ENCODE measurements around the gene IGFALS. TPM values are rescaled to one million over a fixed set of nuclear protein-coding genes. Genes with fewer than 3 reads are reported as not detected.

Gene IGFALS
- total RNA-seq, 3 donors from 2014 or later = 0.18 TPM; not detected in 2

DNA sequence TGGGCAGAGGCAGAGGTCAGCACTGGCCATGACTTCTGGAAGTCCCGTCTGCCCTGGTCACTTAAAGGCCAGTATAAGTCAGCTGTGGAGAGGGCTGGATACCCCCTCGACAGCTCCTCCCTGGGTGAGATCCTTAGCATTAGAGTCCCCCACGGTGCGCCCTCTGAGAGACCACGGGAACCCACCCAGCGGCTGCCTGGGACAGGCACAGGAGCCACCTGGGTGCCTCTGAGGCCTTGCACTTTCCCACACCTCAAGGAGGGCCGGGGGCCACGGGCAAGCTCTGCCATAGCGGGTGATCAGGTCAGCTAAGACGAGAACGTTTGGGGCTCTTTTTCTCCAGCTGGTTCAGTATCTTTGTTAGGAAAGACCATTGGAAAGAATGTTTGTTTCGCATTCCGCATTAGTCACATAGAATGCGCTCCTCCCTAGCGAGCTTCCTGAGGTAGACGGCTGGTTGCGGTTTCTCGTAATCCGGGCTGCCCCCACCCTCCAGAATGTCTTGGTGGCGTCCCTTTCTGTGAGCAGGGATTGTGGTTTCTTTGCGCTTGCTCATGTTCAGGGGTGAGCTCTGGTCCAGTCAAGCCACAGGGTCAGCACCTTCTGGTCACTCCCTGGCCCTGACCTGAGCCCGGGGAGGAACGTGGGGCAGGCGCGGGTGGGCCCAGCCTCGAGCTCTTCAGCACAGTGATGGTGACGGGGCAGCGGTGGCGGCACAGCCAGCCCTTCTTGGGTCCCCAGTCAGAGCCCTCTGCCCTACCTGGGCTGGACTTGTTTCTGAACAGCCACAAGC, 47.4 kb downstream of the IGFALS start:
- ATAC-seq = no peak
- Mint-ChIP-seq H3K36me3 (ENCODE audit: insufficient read depth) (peaks cover 9% of the 10 kb centered on the region), H3K4me1 (ENCODE audit: low read depth) (no peaks in the 10 kb centered on the region), H3K27me3 (ENCODE audit: low read depth) (no peaks in the 10 kb centered on the region), H3K9me3 (no peaks in the 10 kb centered on the region), H3K4me3 (no peak overlapping the region)
- DNase-seq = no peak

DNA sequence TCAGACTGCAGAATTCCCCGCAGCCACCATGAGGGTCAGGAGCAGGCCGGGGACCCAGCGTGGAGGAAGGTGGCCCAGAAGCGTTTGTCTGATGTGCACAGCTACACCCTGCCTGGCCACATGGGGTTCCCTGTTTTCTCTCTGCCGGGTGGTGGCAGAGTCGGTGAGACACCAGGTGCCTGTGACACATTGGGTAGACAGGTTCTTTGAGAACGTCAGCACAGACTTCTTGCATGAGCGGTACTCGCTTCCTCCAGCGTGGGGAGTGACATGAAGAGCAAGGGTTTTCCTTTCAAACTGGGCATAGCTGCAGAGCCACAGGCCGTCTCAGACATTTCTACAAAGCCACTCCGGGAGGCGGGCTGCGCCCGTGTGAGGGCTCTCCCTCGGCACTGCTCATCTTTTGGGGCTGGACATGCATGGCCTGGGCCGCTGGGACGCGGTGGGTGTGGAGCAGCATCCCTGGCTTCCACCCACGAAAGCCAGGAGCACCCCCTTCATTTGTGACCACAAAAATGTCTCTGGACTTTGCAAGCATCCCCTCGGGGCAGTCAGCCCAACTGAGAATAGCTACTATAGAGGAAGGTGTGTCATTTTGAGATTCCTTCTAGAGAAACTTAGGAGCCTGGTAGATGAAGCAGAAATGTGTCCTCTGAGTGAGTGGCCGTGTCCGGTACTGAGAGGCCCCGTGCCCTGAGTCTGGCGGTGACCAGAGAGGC, 48.2 kb downstream of the IGFALS start:
- H3K4me1 Mint-ChIP-seq (ENCODE audit: low read depth) = no peaks in the 10 kb centered on the region
- H3K4me3 Mint-ChIP-seq = no peak overlapping the region
- H3K9me3 Mint-ChIP-seq = no peaks in the 10 kb centered on the region
- H3K36me3 Mint-ChIP-seq (ENCODE audit: insufficient read depth) = peaks cover 9% of the 10 kb centered on the region
- no peak for ATAC-seq
- no peaks in the 10 kb centered on the region for H3K27me3 Mint-ChIP-seq (ENCODE audit: low read depth)
- no peak for DNase-seq

DNA sequence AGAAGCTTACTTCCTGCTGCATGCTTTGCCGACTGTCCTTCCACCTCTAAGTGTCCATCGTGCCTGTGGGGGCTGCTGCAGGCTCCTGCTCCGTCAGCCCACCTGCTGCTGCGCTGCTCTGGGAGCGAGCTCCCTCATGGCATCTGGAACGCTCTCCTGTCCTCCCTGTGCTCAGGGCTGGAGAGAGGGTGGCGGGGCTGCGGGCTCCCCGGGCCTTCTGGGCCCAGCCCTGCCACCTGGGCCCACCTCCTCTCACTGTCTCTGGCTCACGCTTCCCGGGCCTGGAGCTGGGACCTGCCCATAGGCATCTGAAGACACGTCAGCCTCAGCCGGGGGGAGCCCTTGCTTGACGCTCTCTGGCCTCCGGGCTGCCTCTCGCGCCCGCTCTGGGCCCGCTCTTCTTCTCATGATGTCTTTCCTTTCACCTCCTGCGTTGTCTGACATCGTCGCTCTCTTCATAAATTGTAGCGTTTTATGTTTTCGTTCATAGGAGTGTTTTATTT, 49.1 kb downstream of the IGFALS start:
- ATAC-seq = no peak
- H3K4me3 Mint-ChIP-seq = no peak overlapping the region

DNA sequence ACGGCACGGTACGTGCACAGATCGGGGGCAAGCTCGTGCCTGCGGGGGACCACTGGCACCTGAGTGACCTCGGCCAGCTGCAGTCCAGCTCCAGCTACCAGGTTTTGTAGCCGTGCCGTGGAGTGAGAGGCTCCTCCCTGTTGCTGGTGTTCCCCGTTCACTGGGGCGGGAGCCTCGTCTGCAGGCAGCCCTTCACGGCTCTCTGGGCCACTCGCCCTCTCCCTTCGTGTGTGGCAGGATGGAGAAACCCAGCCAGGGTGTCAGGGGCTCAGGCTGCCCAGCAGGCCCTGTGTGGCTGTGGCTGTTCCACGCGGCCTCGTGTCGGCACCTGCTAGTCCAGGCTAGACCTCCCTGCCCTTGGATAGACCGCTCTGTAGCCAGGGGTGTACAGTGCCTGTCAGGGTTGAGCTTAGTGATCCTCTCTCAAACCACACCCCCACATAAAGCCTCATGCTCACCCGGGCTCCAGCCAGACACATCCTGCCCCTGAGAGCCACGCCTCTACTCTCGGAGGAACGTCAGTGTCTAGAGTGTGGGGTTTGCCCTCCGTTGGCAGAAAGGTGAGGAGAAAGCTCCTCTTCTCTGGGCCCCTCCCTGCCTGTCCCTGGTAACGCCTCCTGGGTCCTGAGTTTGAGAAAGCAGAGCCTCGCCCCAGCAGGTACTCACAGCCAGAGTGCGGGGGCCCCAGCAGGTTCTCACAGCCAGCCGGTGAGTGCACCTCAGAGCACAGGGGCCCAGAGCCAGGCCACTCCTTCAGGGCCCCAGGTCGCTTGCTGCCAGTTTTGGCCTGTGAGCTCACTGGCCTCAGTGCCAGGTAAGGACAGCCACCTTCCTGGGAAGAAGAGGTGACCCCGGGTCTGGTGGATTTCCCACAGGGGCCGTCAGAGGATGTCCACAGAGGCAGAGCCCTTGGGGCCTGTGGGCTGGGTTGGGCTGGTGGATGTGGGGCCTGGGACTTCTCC, 49.8 kb downstream of the IGFALS start:
- H3K36me3 Mint-ChIP-seq (ENCODE audit: insufficient read depth) = peaks cover 9% of the 10 kb centered on the region
- no peak overlapping the region for H3K4me3 Mint-ChIP-seq
- ATAC-seq = no peak
- H3K9me3 Mint-ChIP-seq = no peaks in the 10 kb centered on the region
- DNase-seq = no peak
- no peaks in the 10 kb centered on the region for H3K4me1 Mint-ChIP-seq (ENCODE audit: low read depth)
- H3K27me3 Mint-ChIP-seq (ENCODE audit: low read depth) = no peaks in the 10 kb centered on the region

More for the DNA sequence above, 49.1 kb downstream of the IGFALS start:
- no peak for DNase-seq
- no peaks in the 10 kb centered on the region for H3K4me1 Mint-ChIP-seq (ENCODE audit: low read depth)
- H3K36me3 Mint-ChIP-seq (ENCODE audit: insufficient read depth) = peaks cover 9% of the 10 kb centered on the region
- no peaks in the 10 kb centered on the region for H3K9me3 Mint-ChIP-seq
- H3K27me3 Mint-ChIP-seq (ENCODE audit: low read depth) = no peaks in the 10 kb centered on the region

DNA sequence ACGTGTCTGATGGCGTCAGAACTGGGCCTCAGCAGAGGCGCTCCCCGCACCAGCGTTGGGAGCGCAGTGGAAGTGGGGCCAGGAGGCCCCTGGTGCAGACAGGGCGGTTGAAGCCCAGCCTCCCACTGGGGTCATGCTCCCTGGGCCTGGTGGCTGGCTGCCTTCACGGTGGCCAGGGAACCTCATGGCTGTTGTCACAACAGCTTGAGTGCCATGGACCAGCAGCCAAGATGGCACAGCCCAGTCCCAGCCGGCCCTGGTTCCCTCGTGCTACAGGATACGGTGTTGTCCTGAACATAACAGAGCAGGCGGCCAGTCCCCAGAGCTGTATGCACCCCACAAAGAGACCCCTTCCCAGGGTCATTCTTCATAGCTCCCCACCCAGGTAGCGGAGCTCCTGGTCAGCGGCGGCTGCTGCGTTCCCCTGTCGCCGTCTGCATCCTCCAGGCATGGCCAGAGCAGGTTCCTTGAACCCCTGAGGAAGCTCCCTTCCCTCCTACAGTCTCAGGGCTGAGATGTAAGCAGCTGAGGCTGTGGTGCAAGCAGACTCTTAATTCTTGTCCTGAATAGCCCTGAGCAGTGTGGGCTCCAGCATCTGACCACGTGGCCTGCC, 51.8 kb downstream of the IGFALS start:
- no peak overlapping the region for H3K4me3 Mint-ChIP-seq
- no peaks in the 10 kb centered on the region for H3K9me3 Mint-ChIP-seq
- ATAC-seq = no peak
- no peaks in the 10 kb centered on the region for H3K4me1 Mint-ChIP-seq (ENCODE audit: low read depth)
- peaks cover 5% of the 10 kb centered on the region for H3K36me3 Mint-ChIP-seq (ENCODE audit: insufficient read depth)
- no peaks in the 10 kb centered on the region for H3K27me3 Mint-ChIP-seq (ENCODE audit: low read depth)
- DNase-seq = no peak

DNA sequence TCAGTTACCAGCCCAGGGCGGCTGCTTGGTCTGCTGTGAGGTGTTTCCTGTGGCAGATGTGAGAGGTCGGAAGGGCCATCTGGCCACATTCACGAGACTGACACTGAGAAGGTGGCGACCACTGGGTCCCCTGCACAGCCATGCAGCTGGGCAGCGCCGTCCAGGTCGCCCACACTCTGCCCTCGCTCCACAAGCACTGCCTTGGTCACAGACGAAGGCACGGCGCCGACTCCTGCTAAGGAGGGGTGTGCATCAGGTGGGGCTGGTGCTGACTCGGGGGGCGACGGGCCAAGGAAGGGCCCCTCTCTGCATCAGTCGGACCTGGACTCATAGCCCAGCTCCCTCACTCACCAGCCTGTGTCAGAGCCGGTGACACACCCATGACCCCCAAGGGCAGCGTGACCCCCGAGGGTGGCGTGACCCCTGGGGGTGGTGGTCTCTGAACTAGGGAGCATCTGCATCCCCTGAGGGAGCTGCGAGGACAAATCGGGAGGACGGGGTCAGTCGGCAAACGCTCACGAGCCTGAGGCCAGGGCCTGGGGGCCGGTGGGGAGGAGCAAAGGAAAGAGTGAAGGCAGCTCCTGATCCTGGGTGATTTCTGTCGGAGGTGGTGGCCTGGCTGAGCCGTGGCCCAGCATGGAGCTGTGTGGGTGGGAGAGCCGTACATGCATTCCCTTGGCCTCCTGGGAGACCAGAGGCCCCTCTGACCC, 52.6 kb downstream of the IGFALS start:
- DNase-seq (no peak), ATAC-seq (no peak)
- Mint-ChIP-seq H3K4me3 (no peak overlapping the region), H3K36me3 (ENCODE audit: insufficient read depth) (peaks cover 5% of the 10 kb centered on the region), H3K9me3 (no peaks in the 10 kb centered on the region), H3K4me1 (ENCODE audit: low read depth) (no peaks in the 10 kb centered on the region), H3K27me3 (ENCODE audit: low read depth) (no peaks in the 10 kb centered on the region)

Other genes starting within 250 kb of the IGFALS start
- gene IFT140, start 181.6 kb downstream of the IGFALS start, total RNA-seq = 1 to 10 TPM; 5.8 to 9.1 (median 7.2) TPM
- 10 to 100 TPM; 19.1 to 22.9 (median 22.1) TPM for gene CRAMP1, start 181.3 kb downstream of the IGFALS start, total RNA-seq
- 10 to 100 TPM; 89.2 to 96.4 (median 92.4) TPM for gene JPT2, start 115.4 kb downstream of the IGFALS start, total RNA-seq
- 10 to 100 TPM; 76.3 to 89.4 (median 78.1) TPM for gene MAPK8IP3, start 87.5 kb downstream of the IGFALS start, total RNA-seq
- gene NME3, start 22.2 kb downstream of the IGFALS start, total RNA-seq = 10 to 100 TPM; 37.2 to 37.6 (median 37.4) TPM
- 10 to 100 TPM; 30.4 to 39.1 (median 35.7) TPM for gene EME2, start 20.9 kb downstream of the IGFALS start, total RNA-seq
- 100 to 1,000 TPM; 223 to 288 (median 265) TPM for gene MRPS34, start 20.6 kb downstream of the IGFALS start, total RNA-seq
- 10 to 100 TPM; 15.5 to 20.8 (median 16.8) TPM for gene SPSB3, start 11.1 kb downstream of the IGFALS start, total RNA-seq
- 100 to 1,000 TPM in 1 of 3 donors, 10 to 100 TPM in 2; 85.7 to 101 (median 94.7) TPM for gene NUBP2, start 10.7 kb downstream of the IGFALS start, total RNA-seq
- gene HAGH, start 33.1 kb upstream of the IGFALS start, total RNA-seq = 10 to 100 TPM; 34.4 to 45.9 (median 35.3) TPM
- 10 to 100 TPM; 22.8 to 27.9 (median 24.0) TPM for gene FAHD1, start 33.5 kb upstream of the IGFALS start, total RNA-seq
- under 1 TPM; 0.24 to 0.34 (median 0.28) TPM for gene MEIOB, start 78.5 kb upstream of the IGFALS start, total RNA-seq
- gene HS3ST6, start 124.7 kb upstream of the IGFALS start, total RNA-seq = not detected
- gene MSRB1, start 149.5 kb upstream of the IGFALS start, total RNA-seq = 10 to 100 TPM; 16.8 to 19.4 (median 17.6) TPM
- gene RPL3L, start 161.0 kb upstream of the IGFALS start, total RNA-seq = not detected
- gene NDUFB10, start 165.8 kb upstream of the IGFALS start, total RNA-seq = 100 to 1,000 TPM; 115 to 143 (median 117) TPM
- gene RPS2, start 171.1 kb upstream of the IGFALS start, total RNA-seq = 1,000 to 10,000 TPM; 5,588 to 5,699 (median 5,621) TPM
- under 1 TPM in 2 of 3 donors, not detected in 1; 0.40 to 0.42 TPM for gene RNF151, start 173.2 kb upstream of the IGFALS start, total RNA-seq
- 100 to 1,000 TPM; 146 to 159 (median 156) TPM for gene TBL3, start 178.3 kb upstream of the IGFALS start, total RNA-seq
- gene NOXO1, start 187.8 kb upstream of the IGFALS start, total RNA-seq = under 1 TPM in 1 of 3 donors, not detected in 2; 0.35 TPM
- gene GFER, start 190.5 kb upstream of the IGFALS start, total RNA-seq = 10 to 100 TPM; 34.9 to 50.0 (median 47.2) TPM
- 1 to 10 TPM; 2.7 to 4.3 (median 3.5) TPM for gene SYNGR3, start 196.3 kb upstream of the IGFALS start, total RNA-seq
- 100 to 1,000 TPM; 118 to 127 (median 126) TPM for gene ZNF598, start 216.1 kb upstream of the IGFALS start, total RNA-seq
- gene NPW, start 226.1 kb upstream of the IGFALS start, total RNA-seq = 10 to 100 TPM in 2 of 3 donors, 1 to 10 TPM in 1; 9.2 to 19.0 (median 13.1) TPM
- 1 to 10 TPM; 2.0 to 4.4 (median 2.0) TPM for gene NHERF2, start 233.2 kb upstream of the IGFALS start, total RNA-seq